ENCODE results near the gene ABCA4.

DNA sequence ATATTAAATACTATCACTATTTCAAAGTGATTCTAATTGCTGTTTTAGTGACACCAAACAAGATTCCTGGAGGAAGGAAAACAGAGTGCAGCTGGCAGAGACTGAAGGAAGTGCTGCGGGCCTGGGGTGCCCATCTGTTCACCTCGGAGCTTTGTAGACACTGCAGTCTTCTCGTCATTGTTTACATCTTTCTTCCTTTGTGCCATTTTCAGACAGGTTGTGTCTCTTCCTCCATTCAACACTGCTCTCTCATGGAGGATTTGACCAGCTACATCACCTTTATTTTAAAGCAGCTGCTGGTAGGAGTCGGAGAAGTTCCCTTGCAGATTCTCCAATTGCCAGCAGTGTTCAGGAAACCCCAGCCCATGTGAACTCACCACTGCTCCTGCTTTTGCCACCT lies 37.3 kb downstream of the ABCA4 start:
- TF ChIP-seq, protein P1, sequence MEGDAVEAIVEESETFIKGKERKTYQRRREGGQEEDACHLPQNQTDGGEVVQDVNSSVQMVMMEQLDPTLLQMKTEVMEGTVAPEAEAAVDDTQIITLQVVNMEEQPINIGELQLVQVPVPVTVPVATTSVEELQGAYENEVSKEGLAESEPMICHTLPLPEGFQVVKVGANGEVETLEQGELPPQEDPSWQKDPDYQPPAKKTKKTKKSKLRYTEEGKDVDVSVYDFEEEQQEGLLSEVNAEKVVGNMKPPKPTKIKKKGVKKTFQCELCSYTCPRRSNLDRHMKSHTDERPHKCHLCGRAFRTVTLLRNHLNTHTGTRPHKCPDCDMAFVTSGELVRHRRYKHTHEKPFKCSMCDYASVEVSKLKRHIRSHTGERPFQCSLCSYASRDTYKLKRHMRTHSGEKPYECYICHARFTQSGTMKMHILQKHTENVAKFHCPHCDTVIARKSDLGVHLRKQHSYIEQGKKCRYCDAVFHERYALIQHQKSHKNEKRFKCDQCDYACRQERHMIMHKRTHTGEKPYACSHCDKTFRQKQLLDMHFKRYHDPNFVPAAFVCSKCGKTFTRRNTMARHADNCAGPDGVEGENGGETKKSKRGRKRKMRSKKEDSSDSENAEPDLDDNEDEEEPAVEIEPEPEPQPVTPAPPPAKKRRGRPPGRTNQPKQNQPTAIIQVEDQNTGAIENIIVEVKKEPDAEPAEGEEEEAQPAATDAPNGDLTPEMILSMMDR (IDR thresholded peaks at IDR 0.05): no peak
- no peak for TF ChIP-seq POLR2A (IDR thresholded peaks at IDR 0.05)
